ENCODE data around the gene GABRB3.
"Not testable (repeated sequence)": the region's sequence is repeated elsewhere in the genome, so short reads cannot be mapped to it uniquely, and the experiment has no call there.

The GABRB3 gene

GRCh38 chr15:26731965-26732364 is 40.9 kb downstream of the GABRB3 start:
- no peak for FAIRE-seq

- FAIRE-seq, result no peak
Observed at GRCh38 chr15:26729581-26729980, 43.3 kb downstream of the GABRB3 start.

- no peak for FAIRE-seq
Observed at GRCh38 chr15:26729030-26729429, 43.8 kb downstream of the GABRB3 start.

- FAIRE-seq, result no peak
Observed at GRCh38 chr15:26724381-26725150, 48.3 kb downstream of the GABRB3 start.

- no peak for FAIRE-seq
Observed at GRCh38 chr15:26722621-26723160, 50.2 kb downstream of the GABRB3 start.

- no peak for FAIRE-seq
Observed at GRCh38 chr15:26721232-26721967, 51.5 kb downstream of the GABRB3 start.

- FAIRE-seq, result no peak
Observed at GRCh38 chr15:26720546-26720945, 52.3 kb downstream of the GABRB3 start.

GRCh38 chr15:26719866-26720265 is 53.0 kb downstream of the GABRB3 start:
- not testable (repeated sequence) for FAIRE-seq

GRCh38 chr15:26716069-26716468 is 56.8 kb downstream of the GABRB3 start:
- FAIRE-seq, result no peak

- FAIRE-seq, result no peak
Observed at GRCh38 chr15:26713498-26713897, 59.4 kb downstream of the GABRB3 start.

GRCh38 chr15:26712335-26712734 is 60.5 kb downstream of the GABRB3 start:
- no peak for FAIRE-seq

GRCh38 chr15:26711445-26711844 is 61.4 kb downstream of the GABRB3 start:
- no peak for FAIRE-seq

- no peak for FAIRE-seq
Observed at GRCh38 chr15:26702381-26702780, 70.5 kb downstream of the GABRB3 start.

GRCh38 chr15:26698555-26698954 is 74.3 kb downstream of the GABRB3 start:
- no peak for FAIRE-seq

- no peak for FAIRE-seq
Observed at GRCh38 chr15:26697913-26698312, 75.0 kb downstream of the GABRB3 start.

GRCh38 chr15:26691249-26691648 is 81.6 kb downstream of the GABRB3 start:
- no peak for FAIRE-seq

GRCh38 chr15:26690778-26691177 is 82.1 kb downstream of the GABRB3 start:
- FAIRE-seq, result no peak

GRCh38 chr15:26689462-26689861 is 83.4 kb downstream of the GABRB3 start:
- no peak for FAIRE-seq

GRCh38 chr15:26686547-26687187 is 86.2 kb downstream of the GABRB3 start:
- FAIRE-seq, result no peak

- FAIRE-seq, result no peak
Observed at GRCh38 chr15:26682598-26683164, 90.2 kb downstream of the GABRB3 start.

GRCh38 chr15:26679927-26680326 is 92.9 kb downstream of the GABRB3 start:
- no peak for FAIRE-seq

- FAIRE-seq, result no peak
Observed at GRCh38 chr15:26676115-26676514, 96.8 kb downstream of the GABRB3 start.

- no peak for FAIRE-seq
Observed at GRCh38 chr15:26674467-26674866, 98.4 kb downstream of the GABRB3 start.

All from A204.1 (cell line).